WTC11 (cell line): ENCODE data around the gene SCNN1B. TPM values are rescaled to one million over a fixed set of nuclear protein-coding genes. Genes with fewer than 3 reads are reported as not detected.

Experiments
- ATAC-seq: fragments of 200-7000 bp; cut with Tn5 transposase; 2 replicates; pipeline ENCODE4 v1.10.0; 2021; ENCODE audit warnings: mild to moderate bottlenecking, moderate library complexity
- CTCF ChIA-PET: fragments of 300-600 bp; sonication (Branson Sonifier 250); formaldehyde crosslinking; loops from one replicate; lab custom pipeline; 2021; ENCODE audit warnings: antibody characterized with exemption; lab: Charles Lee
- POLR2A ChIA-PET: fragments of 350-600 bp; sonication (Branson Sonifier 250); formaldehyde crosslinking; loops from one replicate; lab custom pipeline; 2021; ENCODE audit warnings: antibody characterized with exemption; lab: Charles Lee
- DNase-seq: peaks from one replicate; pipeline ENCODE4 v3.0.0; 2021; ENCODE audit warnings: low spot score
- H3K27ac Mint-ChIP-seq: 2 replicates; pipeline ENCODE4 v1.8.0; 2021; ENCODE audit warnings: mixed read lengths
- H3K27me3 Mint-ChIP-seq: 2 replicates; pipeline ENCODE4 v1.8.0; 2021; ENCODE audit warnings: low read depth, mild to moderate bottlenecking, moderate library complexity, mixed read lengths
- H3K36me3 Mint-ChIP-seq: 2 replicates; pipeline ENCODE4 v1.8.0; 2021; ENCODE audit warnings: mixed read lengths
- H3K4me1 Mint-ChIP-seq: 2 replicates; pipeline ENCODE4 v1.8.0; 2022; ENCODE audit warnings: mixed read lengths
- H3K4me3 Mint-ChIP-seq: 2 replicates; pipeline ENCODE4 v1.8.0; 2021; ENCODE audit warnings: mild to moderate bottlenecking, moderate library complexity, mixed read lengths
- H3K9me3 Mint-ChIP-seq: 2 replicates; pipeline ENCODE4 v1.8.0; 2021; ENCODE audit warnings: mixed read lengths
- CBFB ChIP-seq: sonication (generic); formaldehyde crosslinking; IDR thresholded peaks from 2 replicates; pipeline ENCODE4 v1.8.1; 2022; ENCODE audit warnings: mild to moderate bottlenecking, low read depth, missing genetic modification reagents
- EMX1 ChIP-seq: fragments of 250-450 bp; sonication (Bioruptor Pico); IDR thresholded peaks from 2 replicates; pipeline ENCODE4 v1.8.0; 2021; ENCODE audit warnings: mild to moderate bottlenecking
- ESRRA ChIP-seq: sonication (generic); formaldehyde crosslinking; IDR thresholded peaks from 2 replicates; pipeline ENCODE4 v1.8.1; 2022; ENCODE audit warnings: mild to moderate bottlenecking, missing genetic modification reagents, borderline replicate concordance
- GTF2I ChIP-seq: fragments of 250-450 bp; sonication (Bioruptor Pico); conservative IDR thresholded peaks from 2 replicates; pipeline ENCODE4 v1.4.0; 2021; ENCODE audit warnings: mild to moderate bottlenecking
- MYBL2 ChIP-seq: sonication (generic); formaldehyde crosslinking; IDR thresholded peaks from 2 replicates; pipeline ENCODE4 v1.8.1; 2023; ENCODE audit warnings: mild to moderate bottlenecking, moderate library complexity, missing genetic modification reagents
- NFATC4 ChIP-seq: fragments of 250-450 bp; sonication (Bioruptor Pico); IDR thresholded peaks from 2 replicates; pipeline ENCODE4 v1.9.0; 2021; ENCODE audit warnings: mild to moderate bottlenecking
- NFE2L1 ChIP-seq: sonication (generic); formaldehyde crosslinking; IDR thresholded peaks from 2 replicates; pipeline ENCODE4 v1.8.1; 2023; ENCODE audit warnings: missing genetic modification reagents
- NR3C1 ChIP-seq: sonication (generic); formaldehyde crosslinking; conservative IDR thresholded peaks from 2 replicates; pipeline ENCODE4 v1.8.1; 2023; ENCODE audit warnings: low read depth, mild to moderate bottlenecking, missing genetic modification reagents
- PRRX2 ChIP-seq: fragments of 250-450 bp; sonication (Bioruptor Pico); IDR thresholded peaks from 2 replicates; pipeline ENCODE4 v1.8.0; 2021; ENCODE audit warnings: mild to moderate bottlenecking
- RELA ChIP-seq: sonication (generic); formaldehyde crosslinking; IDR thresholded peaks from 2 replicates; pipeline ENCODE4 v1.8.1; 2022; ENCODE audit warnings: missing genetic modification reagents, mild to moderate bottlenecking, borderline replicate concordance
- SMAD3 ChIP-seq: sonication (generic); formaldehyde crosslinking; IDR thresholded peaks from 2 replicates; pipeline ENCODE4 v1.8.0; 2022; ENCODE audit warnings: missing genetic modification reagents, mild to moderate bottlenecking, borderline replicate concordance
- TEAD1 ChIP-seq: sonication (generic); formaldehyde crosslinking; IDR thresholded peaks from 2 replicates; pipeline ENCODE4 v1.8.0; 2022; ENCODE audit warnings: mild to moderate bottlenecking, missing genetic modification reagents
- ZBTB21 ChIP-seq: sonication (generic); formaldehyde crosslinking; IDR thresholded peaks from 2 replicates; pipeline ENCODE4 v1.8.1; 2023; ENCODE audit warnings: mild to moderate bottlenecking, missing genetic modification reagents, borderline replicate concordance
- ZNF219 ChIP-seq: sonication (generic); formaldehyde crosslinking; IDR thresholded peaks from 2 replicates; pipeline ENCODE4 v1.8.0; 2023; ENCODE audit warnings: missing genetic modification reagents, mild to moderate bottlenecking, borderline replicate concordance
- ZNF232 ChIP-seq: sonication (generic); formaldehyde crosslinking; IDR thresholded peaks from 2 replicates; pipeline ENCODE4 v1.8.0; 2022; ENCODE audit warnings: mild to moderate bottlenecking, missing genetic modification reagents
- ZNF423 ChIP-seq: fragments of 250-450 bp; sonication (Bioruptor Pico); IDR thresholded peaks from 2 replicates; pipeline ENCODE4 v2.1.2; 2022; ENCODE audit warnings: mild to moderate bottlenecking, moderate library complexity
- total RNA-seq: library from RNA; stranded (reverse); gene quantifications from 3 replicates; pipeline ENCODE4 v1.2.3, GENCODE V29; 2021
- TF ChIP-seq, protein P1 (sequence below): fragments of 250-450 bp; sonication (Bioruptor Pico); IDR thresholded peaks from 2 replicates; pipeline ENCODE4 v2.1.2; 2022; ENCODE audit warnings: mild to moderate bottlenecking, moderate library complexity
- TF ChIP-seq, protein P2 (sequence below): fragments of 250-450 bp; sonication (Bioruptor Pico); IDR thresholded peaks from 2 replicates; pipeline ENCODE4 v1.9.0; 2021; ENCODE audit warnings: mild to moderate bottlenecking
- TF ChIP-seq, protein P3 (sequence below): sonication (generic); formaldehyde crosslinking; IDR thresholded peaks from 2 replicates; pipeline ENCODE4 v1.8.0; 2022; ENCODE audit warnings: mild to moderate bottlenecking, missing genetic modification reagents
- TF ChIP-seq, protein P4 (sequence below): sonication (generic); formaldehyde crosslinking; conservative IDR thresholded peaks from 2 replicates; pipeline ENCODE4 v1.8.1; 2022; ENCODE audit warnings: mild to moderate bottlenecking, missing genetic modification reagents
- TF ChIP-seq, protein P5 (sequence below): sonication (generic); formaldehyde crosslinking; IDR thresholded peaks from 2 replicates; pipeline ENCODE4 v1.8.1; 2022; ENCODE audit warnings: low read depth, missing genetic modification reagents, borderline replicate concordance
- TF ChIP-seq, protein P6 (sequence below): sonication (generic); formaldehyde crosslinking; IDR thresholded peaks from 2 replicates; pipeline ENCODE4 v1.8.0; 2023; ENCODE audit warnings: missing genetic modification reagents

The SCNN1B gene
- total RNA-seq, 1 experiment from 2014 or later, result 4.8 TPM

DNA sequence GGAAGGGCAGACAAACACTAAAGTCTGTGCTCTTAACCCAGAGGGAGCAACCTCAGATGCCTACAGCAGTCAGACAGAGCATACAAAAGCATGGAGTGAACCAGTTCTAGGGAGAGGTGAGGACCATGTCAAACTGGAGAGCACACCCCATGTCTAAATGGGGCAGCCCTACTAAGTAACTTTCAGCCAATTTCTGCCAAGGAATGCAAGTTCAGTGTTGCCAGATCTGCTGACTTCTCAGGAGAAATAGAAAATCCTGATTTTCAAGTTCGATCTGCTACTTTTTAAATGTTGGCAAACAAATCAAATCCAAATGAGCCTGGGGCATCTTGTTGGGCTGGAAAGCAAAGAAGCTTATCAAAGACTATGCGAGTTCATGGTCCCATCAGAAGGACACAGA, 17.5 kb upstream of the SCNN1B start (continued):
- TF ChIP-seq, protein P1, sequence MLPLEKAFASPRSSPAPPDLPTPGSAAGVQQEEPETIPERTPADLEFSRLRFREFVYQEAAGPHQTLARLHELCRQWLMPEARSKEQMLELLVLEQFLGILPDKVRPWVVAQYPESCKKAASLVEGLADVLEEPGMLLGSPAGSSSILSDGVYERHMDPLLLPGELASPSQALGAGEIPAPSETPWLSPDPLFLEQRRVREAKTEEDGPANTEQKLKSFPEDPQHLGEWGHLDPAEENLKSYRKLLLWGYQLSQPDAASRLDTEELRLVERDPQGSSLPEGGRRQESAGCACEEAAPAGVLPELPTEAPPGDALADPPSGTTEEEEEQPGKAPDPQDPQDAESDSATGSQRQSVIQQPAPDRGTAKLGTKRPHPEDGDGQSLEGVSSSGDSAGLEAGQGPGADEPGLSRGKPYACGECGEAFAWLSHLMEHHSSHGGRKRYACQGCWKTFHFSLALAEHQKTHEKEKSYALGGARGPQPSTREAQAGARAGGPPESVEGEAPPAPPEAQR (CRISPR knock-in tag), result no peak
- TF ChIP-seq PRRX2, result no peak
- no peak for TF ChIP-seq ZNF423 (CRISPR knock-in tag)
- TF ChIP-seq, protein P2, sequence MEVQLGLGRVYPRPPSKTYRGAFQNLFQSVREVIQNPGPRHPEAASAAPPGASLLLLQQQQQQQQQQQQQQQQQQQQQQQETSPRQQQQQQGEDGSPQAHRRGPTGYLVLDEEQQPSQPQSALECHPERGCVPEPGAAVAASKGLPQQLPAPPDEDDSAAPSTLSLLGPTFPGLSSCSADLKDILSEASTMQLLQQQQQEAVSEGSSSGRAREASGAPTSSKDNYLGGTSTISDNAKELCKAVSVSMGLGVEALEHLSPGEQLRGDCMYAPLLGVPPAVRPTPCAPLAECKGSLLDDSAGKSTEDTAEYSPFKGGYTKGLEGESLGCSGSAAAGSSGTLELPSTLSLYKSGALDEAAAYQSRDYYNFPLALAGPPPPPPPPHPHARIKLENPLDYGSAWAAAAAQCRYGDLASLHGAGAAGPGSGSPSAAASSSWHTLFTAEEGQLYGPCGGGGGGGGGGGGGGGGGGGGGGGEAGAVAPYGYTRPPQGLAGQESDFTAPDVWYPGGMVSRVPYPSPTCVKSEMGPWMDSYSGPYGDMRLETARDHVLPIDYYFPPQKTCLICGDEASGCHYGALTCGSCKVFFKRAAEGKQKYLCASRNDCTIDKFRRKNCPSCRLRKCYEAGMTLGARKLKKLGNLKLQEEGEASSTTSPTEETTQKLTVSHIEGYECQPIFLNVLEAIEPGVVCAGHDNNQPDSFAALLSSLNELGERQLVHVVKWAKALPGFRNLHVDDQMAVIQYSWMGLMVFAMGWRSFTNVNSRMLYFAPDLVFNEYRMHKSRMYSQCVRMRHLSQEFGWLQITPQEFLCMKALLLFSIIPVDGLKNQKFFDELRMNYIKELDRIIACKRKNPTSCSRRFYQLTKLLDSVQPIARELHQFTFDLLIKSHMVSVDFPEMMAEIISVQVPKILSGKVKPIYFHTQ (CRISPR knock-in tag), result no peak
- no peak for TF ChIP-seq SMAD3
- no peak for TF ChIP-seq RELA (CRISPR knock-in tag)
- TF ChIP-seq NR3C1 (CRISPR knock-in tag), result no peak
- TF ChIP-seq, protein P3, sequence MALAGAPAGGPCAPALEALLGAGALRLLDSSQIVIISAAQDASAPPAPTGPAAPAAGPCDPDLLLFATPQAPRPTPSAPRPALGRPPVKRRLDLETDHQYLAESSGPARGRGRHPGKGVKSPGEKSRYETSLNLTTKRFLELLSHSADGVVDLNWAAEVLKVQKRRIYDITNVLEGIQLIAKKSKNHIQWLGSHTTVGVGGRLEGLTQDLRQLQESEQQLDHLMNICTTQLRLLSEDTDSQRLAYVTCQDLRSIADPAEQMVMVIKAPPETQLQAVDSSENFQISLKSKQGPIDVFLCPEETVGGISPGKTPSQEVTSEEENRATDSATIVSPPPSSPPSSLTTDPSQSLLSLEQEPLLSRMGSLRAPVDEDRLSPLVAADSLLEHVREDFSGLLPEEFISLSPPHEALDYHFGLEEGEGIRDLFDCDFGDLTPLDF (CRISPR knock-in tag), result no peak
- no peak for TF ChIP-seq NFATC4 (CRISPR knock-in tag)
- no peak for TF ChIP-seq TEAD1 (CRISPR knock-in tag)
- TF ChIP-seq MYBL2 (CRISPR knock-in tag), result no peak
- no peak for TF ChIP-seq ESRRA (CRISPR knock-in tag)

DNA sequence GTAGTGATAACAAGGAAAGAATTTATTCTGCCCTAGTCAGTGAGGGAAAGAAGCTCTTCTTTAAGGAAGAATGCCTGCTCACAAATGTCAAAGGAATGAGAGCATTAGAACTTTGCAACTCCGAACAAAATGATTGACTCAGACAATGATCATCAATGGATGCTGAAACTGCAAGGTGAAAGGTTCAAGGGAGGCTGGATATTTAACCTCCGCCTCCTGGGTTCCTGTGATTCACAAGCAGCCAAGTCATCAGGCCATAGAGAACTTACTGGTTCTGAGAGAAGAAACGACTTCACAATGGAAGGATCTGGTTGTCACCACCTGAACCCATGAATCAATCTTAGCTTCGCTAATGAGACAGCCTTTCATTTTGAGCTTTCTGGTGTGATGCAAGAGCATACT, 16.0 kb upstream of the SCNN1B start:
- Mint-ChIP-seq H3K27ac (no peak overlapping the region), H3K4me1 (0 out of 2 replicates have a peak, but pooled peaks cover 3% of the 10 kb centered on the region), H3K4me3 (no peak overlapping the region)
- ChIA-PET CTCF (no interaction called here), POLR2A (no interaction called here)
- no peak for ATAC-seq
- no peak for DNase-seq
- TF ChIP-seq, protein P4, sequence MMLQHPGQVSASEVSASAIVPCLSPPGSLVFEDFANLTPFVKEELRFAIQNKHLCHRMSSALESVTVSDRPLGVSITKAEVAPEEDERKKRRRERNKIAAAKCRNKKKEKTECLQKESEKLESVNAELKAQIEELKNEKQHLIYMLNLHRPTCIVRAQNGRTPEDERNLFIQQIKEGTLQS (CRISPR knock-in tag), result no peak
- no peak for TF ChIP-seq ZNF232
- TF ChIP-seq, protein P5, sequence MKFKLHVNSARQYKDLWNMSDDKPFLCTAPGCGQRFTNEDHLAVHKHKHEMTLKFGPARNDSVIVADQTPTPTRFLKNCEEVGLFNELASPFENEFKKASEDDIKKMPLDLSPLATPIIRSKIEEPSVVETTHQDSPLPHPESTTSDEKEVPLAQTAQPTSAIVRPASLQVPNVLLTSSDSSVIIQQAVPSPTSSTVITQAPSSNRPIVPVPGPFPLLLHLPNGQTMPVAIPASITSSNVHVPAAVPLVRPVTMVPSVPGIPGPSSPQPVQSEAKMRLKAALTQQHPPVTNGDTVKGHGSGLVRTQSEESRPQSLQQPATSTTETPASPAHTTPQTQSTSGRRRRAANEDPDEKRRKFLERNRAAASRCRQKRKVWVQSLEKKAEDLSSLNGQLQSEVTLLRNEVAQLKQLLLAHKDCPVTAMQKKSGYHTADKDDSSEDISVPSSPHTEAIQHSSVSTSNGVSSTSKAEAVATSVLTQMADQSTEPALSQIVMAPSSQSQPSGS, result no peak
- no peak for TF ChIP-seq ZNF219 (CRISPR knock-in tag)
- no peak for TF ChIP-seq ZBTB21 (CRISPR knock-in tag)
- TF ChIP-seq, protein P6, sequence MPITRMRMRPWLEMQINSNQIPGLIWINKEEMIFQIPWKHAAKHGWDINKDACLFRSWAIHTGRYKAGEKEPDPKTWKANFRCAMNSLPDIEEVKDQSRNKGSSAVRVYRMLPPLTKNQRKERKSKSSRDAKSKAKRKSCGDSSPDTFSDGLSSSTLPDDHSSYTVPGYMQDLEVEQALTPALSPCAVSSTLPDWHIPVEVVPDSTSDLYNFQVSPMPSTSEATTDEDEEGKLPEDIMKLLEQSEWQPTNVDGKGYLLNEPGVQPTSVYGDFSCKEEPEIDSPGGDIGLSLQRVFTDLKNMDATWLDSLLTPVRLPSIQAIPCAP (CRISPR knock-in tag), result no peak
- no peak for TF ChIP-seq NFE2L1 (CRISPR knock-in tag)
- TF ChIP-seq CBFB (CRISPR knock-in tag), result no peak
- TF ChIP-seq EMX1 (CRISPR knock-in tag), result no peak
- TF ChIP-seq GTF2I (CRISPR knock-in tag), result no peak
- TF ChIP-seq, all 79 proteins: peak for 0
- H3K9me3 Mint-ChIP-seq, result peaks cover 8% of the 10 kb centered on the region
- H3K36me3 Mint-ChIP-seq, result peaks cover 3% of the 10 kb centered on the region; the same call in 1 of the 2 replicates
- H3K27me3 Mint-ChIP-seq, result no peaks in the 10 kb centered on the region
